LHCN-M2 (cell line): ENCODE results near the gene PNMA6A. TPM values are rescaled to one million over a fixed set of nuclear protein-coding genes. Genes with fewer than 3 reads are reported as not detected.
"Not testable (repeated sequence)": the region's sequence is repeated elsewhere in the genome, so short reads cannot be mapped to it uniquely, and the experiment has no call there.

Source experiments
- DNase-seq: peaks from one replicate; pipeline ENCODE4 v3.0.0-alpha.2; 2012; ENCODE audit warnings: low read depth
- total RNA-seq: library from RNA; depleted of rRNA; stranded (reverse); fragments of >200 nt; gene quantifications from 2 replicates; pipeline ENCODE4 v1.2.3, GENCODE V29; 2014; rRNA removed

The PNMA6A gene
- total RNA-seq, 1 experiment from 2014 or later, result not detected

DNA sequence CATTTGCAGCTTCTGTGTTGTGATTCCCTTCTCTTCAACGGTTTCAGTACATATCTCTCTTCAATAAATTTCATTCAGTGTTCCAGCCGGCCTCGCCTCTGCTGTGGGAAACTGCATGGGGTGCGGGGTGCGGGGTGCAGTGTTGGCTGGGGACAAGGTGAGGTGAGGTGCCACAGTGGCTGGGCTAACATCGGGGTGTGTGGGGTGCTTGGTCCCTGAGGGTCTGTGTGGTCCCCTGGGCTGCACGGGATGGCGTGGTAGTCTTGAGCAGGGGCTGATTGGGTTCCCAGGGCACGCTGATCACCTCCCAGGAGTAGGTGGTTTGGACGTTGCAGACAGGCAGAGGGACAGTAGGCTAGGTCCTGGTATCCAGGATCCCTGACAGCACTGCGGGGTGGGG lies 2.7 kb downstream of the PNMA6A start:
- no peak for DNase-seq

DNA sequence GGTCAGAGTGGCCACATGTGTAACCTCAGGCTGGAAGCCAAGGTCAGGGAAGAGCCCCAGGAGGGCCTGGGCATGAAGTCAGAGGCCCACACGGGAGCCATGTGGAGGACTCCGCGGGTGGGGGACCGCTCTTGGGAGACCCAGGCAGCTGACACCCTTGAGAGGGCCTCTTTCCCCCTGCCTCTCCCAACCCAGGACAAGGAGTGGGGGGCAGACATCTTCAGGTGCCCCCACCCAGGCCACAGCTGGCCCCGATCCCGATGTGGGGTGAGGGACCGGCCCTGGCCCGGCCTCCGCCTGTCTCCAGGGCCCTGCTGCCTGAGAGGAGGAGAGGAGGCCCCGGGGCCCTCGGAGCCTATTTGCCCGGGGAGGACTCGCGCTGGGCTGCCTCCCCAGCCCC lies 3.1 kb downstream of the PNMA6A start:
- DNase-seq, result no peak

DNA sequence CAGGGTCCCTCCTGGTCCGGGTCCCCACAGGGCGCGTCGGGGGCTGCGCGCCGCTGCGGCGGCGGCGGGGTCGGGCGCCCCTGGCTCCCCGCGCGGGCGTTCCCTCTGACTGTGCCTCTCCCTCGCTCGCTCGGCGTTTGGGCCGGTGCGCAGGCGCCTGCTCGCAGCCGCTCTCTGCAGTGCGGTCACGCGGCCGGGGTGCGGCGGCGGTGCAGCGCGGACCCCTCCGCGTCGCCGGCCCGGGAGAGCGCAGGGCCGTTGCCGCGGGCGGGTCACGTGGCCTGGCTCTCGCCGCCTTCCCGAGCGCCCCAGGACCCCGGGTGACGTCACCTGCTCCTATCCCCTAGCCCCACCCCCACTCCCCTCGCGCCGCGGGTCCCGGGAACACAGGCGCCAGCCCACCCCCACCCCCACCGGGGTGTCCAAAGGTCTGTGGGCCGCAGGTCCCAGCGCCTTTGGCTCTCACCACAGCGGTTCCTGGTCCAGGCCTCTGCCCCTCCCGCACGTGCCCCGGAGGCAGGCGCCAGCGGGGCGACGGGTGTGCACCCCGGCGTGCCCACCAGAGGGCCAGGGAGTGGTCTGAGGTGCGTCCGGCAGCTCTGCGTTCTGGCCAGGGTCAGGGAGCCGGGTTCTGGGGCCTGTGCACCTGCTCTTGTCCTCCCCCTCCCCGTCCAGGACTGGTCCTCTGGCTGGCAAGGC lies 5.3 kb downstream of the PNMA6A start:
- not testable (repeated sequence) for DNase-seq

DNA sequence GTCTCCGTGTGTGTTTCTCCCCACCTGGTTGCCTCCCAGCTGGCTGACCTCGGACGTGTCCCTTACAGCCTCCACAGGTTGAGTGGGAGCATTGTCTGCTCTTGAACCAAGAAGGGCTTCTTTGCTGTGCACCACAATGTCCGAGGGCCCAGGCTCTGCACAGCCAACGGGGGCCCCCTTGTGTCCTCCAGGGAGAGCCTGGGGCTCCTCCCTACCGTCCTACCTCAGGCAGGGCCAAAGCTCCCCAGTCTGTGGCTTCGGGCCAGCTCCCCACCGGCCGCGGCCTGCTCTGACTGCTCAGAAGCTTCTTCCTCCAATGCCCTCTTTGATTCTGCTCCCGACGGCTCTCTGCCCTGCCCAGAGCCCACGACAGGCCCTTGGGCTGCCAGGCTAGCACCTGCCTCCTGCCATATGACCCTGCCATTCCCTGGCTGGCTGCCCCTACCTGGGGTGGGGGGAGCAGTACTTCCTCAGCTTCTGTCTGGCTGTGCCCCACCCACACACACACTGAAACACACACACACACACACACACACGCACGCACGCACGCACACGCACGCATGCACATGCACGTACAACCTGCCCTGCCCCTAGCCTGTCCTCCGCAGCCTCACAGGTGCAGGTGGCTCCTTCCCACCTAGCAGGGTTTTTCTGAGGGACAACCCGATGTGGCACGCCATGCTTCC lies 11.1 kb downstream of the PNMA6A start:
- DNase-seq, result not testable (repeated sequence)

DNA sequence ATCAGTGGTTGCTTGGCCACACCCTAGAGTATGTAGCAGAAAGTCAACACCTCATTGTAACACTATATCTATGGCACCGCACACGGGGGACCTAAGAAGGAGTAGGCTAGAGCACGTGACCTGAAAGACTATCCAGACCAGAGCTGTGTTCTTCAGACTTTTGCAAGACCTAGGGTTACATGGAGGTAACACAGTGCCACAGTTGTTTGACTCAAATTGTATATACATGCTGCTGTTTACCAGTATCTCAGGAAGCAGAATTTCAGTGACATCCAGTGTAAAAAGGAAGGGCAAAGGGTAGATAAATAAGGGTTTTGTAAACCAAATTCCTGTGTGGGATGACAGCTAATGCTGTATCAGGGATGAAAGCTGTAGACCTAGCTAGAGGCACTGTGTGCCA lies 30.2 kb downstream of the PNMA6A start:
- no peak for DNase-seq

DNA sequence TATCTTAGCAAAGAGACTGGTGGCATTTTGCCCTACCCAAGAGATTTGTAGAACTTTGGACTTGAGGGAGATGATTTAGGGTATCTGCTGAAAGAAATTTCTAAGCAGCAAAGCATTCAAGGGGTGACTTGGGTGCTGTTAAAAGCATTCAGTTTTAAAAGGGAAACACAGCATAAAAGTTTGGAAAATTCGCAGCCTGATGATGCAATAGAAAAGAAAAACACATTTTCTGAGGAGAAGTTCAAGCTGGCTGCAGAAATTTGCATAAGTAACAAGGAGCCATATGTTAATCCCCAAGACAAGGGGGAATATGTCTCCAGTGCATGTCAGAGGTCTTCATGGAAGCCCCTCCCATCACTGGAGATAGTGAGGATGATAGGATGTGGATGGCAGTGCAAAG lies 32.7 kb downstream of the PNMA6A start:
- DNase-seq, result not testable (repeated sequence)

DNA sequence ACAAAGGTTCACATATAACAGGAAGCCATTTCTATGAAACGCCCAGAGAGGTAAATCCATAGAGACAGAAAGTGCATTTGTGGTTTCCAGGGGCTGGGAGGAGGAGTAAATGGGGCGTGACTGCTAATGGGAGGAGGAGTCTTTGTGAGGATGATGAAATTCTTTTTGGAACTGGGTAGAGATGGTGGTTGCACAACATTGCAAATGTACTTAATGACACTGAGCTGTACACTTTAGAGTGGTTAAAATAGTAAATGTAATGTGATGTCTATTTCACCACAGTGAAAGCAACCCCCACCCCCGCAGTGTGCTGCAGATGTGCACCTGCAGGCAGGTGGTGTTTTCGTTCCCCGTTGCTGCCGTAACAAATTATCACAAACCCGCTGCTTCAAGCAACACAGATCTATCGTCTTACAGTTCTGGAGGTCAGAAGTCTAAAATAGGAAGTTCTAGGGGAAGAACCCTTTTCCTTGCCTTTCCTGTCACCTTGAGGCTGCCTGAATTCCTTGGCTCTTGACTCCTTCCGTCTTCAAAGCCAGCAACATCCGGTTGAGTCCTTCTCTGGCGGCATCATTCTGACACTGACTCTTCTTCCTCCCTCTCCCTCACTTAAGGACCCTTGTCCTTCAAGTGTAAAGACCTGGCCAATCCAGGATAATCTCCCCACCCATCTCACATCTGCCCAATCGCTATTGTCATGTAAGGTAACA lies 34.0 kb downstream of the PNMA6A start:
- not testable (repeated sequence) for DNase-seq

DNA sequence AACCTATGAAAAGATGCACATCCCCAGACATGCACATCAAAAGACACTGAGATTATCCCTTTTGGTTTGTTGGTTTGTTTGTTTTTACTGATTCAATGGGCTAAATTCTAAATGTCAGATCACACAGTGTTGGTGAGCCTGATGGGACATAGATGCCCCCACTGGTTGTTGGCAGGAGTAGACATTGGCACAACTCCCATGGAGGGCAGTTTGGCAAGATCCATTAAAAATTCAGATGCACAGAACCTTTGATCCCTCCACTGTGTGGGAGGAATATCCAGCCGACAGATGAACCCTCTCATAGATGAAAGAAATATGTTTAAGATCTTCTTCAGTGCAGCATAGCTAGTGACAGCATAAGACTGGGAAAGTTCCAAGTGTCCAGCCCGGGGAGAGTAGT lies 38.5 kb downstream of the PNMA6A start:
- not testable (repeated sequence) for DNase-seq

DNA sequence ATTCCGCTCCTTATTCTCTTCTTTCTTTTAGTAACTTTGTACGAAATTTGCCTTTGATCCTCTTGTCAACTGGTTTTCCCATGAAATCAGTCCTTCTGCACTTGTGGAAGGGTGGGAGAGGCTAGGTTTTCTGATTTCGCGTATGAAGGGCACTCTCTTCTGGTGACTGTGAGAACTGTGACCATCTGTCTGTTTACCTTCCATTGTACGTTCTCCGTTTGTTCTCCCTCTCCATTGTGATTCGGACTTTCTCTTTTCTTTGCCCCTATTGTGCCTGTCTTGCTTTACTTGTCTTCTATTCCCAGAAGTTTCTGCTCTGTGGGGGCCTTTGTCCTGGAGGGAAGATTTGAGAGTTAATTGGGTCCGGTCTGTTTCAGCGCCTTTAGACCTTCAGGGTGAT lies 41.6 kb downstream of the PNMA6A start:
- not testable (repeated sequence) for DNase-seq

DNA sequence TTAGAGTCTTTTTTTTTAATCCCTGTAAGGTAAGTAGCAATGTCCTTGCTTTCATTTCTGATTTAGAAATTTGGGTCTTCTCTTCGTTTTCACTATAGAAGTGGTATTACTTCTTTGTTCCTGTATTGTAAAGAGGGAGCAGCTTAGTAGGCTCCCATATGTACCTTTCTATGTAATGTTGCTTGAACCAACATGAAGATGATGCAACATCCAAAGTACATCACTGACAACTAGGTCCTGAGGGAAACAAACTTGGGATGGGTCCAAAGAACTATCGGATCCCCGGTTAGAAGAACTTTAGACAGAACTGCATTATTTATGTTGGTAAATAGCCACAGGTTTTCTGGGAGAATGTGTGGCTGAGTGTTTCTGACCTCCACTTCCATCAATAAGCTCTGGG lies 45.5 kb downstream of the PNMA6A start:
- DNase-seq, result not testable (repeated sequence)

DNA sequence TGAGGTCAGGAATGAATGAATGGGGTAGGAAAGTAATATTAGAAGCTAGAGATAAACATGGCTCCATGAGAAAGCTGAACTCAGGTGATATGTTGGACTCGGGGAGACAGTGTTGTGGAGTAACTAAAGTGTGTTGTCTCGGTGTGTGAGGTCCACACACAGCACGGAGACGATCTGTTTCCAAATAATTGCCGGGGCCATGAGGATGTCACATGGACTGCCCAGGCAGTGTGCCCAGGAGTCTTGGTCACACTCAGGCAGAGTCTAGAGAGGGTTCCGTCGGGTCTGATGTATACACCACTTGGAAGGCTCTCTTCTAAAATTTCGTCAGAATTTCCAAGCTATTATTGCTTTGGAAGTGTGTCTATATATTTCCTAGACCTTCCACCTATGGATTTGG lies 48.0 kb downstream of the PNMA6A start:
- DNase-seq, result not testable (repeated sequence)

DNA sequence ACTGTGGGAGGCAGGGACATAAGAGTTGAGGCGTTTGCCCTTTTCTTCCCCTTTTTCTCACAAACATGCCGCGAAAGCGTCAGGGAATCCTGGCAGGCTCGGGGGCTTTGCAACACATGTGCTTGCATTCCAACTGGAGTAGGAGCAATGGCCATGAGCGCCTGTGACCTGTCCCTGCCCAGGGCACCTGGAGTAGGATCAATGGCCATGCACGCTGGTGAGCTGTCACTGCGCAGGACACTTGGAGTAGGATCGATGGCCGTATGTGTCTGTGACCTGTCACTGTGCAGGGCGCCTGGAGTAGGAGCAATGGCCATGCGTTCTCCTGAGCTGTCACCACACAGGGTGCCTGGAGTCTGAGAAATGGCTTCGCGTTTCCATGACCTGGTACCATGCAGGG lies 51.2 kb downstream of the PNMA6A start:
- DNase-seq, result not testable (repeated sequence)

Other genes with a start within 250 kb of the PNMA6A start
- gene CETN2, start 241.7 kb upstream of the PNMA6A start, total RNA-seq, result 48.7 and 52.2 TPM in 2 replicates
- gene NSDHL, start 241.4 kb upstream of the PNMA6A start, total RNA-seq, result 14.1 and 15.6 TPM in 2 replicates
- gene ZNF185, start 174.4 kb upstream of the PNMA6A start, total RNA-seq, result 0.38 and 0.92 TPM in 2 replicates
- gene PNMA5, start 78.3 kb upstream of the PNMA6A start, total RNA-seq, result not detected in 2 replicates
- not detected in 2 replicates for gene PNMA3, start 16.0 kb upstream of the PNMA6A start, total RNA-seq
- gene MAGEA1, start 106.8 kb downstream of the PNMA6A start, total RNA-seq, result not detected in 2 replicates
- not detected in 2 replicates for gene PNMA6F, start 249.3 kb downstream of the PNMA6A start, total RNA-seq